Left ventricle myocardium superior (tissue), 1 donor: Measurements from ENCODE around the gene SNAI3. TPM values are rescaled to one million over a fixed set of nuclear protein-coding genes. Genes with fewer than 3 reads are reported as not detected.

Experiments
- ATAC-seq: fragments of 200-7000 bp; cut with Tn5 transposase; one replicate; pipeline ENCODE4 v1.9.1; 2020; ENCODE audit warnings: mild to moderate bottlenecking, moderate library complexity
- DNase-seq: peaks from one replicate; pipeline ENCODE4 v3.0.0-alpha.2; 2020
- intact Hi-C: fragments of 100-400 bp; cut with micrococcal nuclease; formaldehyde crosslinking; loops from one replicate; pipeline ENCODE4 v1.11.0; 2022
- long read RNA-seq: library from polyadenylated mRNA; unstranded; transcript quantifications from one replicate; pipeline ENCODE4 v2.0.0, GENCODE V29; 2021
- total RNA-seq: library from RNA; stranded (reverse); fragmentation: NEBNext Ultra II Directional; extraction: Animal tissue kit (Norgen Biotek cat#: 25700); gene quantifications from one replicate; pipeline ENCODE4 v1.2.1, GENCODE V29; 2021
- donor health status: DM: no; HTN: yes; CAD: no; lungs with severe emphysema.

Gene SNAI3
- total RNA-seq: 3.8 TPM
- long read RNA-seq, transcript SNAI3-201 (3 exons, 1,732 nt): major isoform, 6 of 28 reads
- long read RNA-seq, partial matches to known transcripts: 6 of 28 reads
- long read RNA-seq, other reads (novel, unspliced or antisense): 16 of 28 reads

DNA sequence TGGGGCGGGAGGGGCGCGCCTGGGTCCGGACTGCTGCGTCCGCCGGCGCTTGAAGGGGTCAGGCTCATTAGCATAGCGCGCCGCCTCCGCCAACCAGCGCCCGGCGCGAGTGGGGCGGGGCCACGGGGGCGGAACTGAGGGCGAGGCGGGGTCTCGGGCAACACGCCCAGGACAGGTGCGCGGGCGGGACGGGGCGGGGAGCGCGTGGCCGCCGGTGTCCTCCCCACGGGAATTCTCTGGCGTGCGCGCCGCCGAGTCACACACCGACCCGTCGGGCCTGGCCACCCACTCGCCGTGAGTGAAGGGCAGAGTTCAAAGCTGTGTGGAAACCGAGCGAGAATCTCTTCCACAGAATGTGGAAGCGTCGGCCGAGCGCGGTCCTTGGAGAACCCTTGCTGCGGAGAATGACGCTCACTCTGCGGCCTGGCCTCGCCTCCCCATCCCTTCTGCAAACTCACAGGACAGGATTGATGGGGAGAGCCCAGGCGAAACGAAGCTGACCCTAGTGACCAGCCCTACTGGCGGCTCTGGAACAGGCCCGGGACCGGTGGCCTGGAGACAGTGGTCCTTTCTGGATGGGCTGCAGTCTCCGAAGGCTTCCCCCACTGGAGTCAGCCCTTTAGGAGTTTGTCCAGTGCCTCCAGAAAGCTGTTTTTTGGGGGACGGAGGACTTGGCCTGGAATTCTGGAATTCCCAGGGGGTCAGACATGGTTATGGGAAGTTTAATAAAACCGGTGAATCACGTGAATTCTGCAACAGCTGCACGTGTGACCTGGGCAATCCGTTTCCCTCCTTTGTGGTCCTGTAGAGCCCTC, at the start of gene SNAI3:
SNAI3 (minus strand) TSS at position 69 of the 815 bp plus-strand sequence. CDS start 101 bp downstream, outside the sequence.
- intact Hi-C loops: no loop called here
- peak; percentile 91 for ATAC-seq

GRCh38 chr16:88736088-88736487, 49.8 kb upstream of the SNAI3 start:
- DNase-seq (no peak), ATAC-seq (no peak)
- intact Hi-C loops: no loop called here

More for the DNA sequence above, at the start of gene SNAI3:
- peak; percentile 91 for DNase-seq

- ATAC-seq (no peak), DNase-seq (no peak)
- intact Hi-C loops: no loop called here
Measured at GRCh38 chr16:88735616-88736015, 49.3 kb upstream of the SNAI3 start.

DNA sequence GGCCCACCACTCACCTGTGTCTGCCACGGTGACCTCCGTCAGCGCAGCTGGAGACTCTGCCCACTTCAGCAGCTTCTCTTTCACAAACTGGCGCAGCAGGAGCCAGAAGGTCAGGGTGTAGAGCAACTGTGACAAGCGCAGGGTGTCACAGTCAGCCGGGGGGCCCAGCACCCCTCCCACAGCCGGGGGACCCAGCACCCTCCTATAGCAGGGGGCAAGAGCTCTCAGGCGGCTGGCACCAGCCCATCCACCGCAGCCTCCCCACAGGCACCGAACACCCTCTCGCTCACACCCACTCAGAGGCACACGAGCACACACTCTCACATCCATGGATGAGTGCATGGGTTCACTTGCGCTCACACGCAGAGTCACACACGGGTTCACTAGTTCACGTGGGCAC, 48.8 kb upstream of the SNAI3 start:
- DNase-seq (no peak), ATAC-seq (no peak)
- intact Hi-C loops: no loop called here

DNA sequence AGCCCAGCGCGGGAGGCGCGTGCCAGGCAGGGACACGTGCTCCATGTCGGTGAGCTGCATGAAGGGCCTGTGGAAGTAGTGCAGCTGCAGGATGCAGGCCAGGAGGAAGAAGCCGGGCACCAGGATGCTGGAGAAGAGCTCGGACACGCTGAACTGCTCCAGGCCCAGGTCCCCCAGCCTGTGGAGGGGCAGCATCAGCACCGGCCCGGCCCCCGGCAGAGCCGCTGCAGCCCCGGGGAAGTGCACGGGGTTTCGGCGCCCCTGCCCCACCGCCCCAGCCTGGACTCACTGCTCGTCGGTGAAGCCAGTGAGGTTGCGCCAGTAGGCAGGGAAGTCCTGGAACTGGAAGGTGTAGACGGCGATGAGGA, 48.0 kb upstream of the SNAI3 start:
- DNase-seq (no peak), ATAC-seq (no peak)
- intact Hi-C loops: no loop called here

DNA sequence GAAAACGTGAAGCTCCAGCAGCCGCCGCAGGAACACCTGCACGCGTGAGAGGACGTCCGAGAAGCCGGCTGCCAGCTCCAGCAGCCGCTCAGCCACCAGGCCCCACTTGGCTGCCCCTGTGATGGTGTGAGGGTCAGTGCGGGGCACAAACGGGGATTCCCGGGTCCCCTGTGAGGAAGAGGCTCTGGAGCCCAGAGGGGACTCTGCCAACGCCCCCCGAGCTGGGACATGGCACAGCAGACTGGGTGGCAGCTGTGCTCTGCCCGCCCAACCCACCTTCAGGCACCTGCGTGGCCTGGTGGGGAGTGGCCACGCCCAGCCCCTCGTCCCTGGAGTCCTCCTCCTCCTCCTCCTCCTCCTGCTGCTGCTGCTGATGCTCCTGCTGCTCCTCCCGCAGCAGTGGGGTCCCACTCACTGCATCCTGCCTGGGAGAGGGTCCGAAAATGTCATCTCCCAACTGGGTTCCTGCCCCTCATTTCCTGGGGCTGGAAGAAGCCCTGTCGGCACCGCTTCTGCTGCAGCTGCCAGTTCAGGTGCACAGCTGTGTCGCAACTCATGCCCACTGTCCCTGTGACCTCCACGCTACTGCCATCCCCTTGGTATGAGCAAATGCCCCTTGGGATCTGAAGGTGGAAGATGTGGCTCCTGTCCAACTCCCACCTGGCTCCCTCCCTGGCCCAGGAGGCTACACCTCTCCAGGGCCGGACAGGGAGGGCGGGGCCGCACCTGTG, 47.5 kb upstream of the SNAI3 start:
- no peak for DNase-seq
- ATAC-seq: no peak
- intact Hi-C loops: no loop called here

GRCh38 chr16:88732961-88733294, 46.6 kb upstream of the SNAI3 start:
- no peak for ATAC-seq
- DNase-seq: no peak
- intact Hi-C loops: no loop called here

DNA sequence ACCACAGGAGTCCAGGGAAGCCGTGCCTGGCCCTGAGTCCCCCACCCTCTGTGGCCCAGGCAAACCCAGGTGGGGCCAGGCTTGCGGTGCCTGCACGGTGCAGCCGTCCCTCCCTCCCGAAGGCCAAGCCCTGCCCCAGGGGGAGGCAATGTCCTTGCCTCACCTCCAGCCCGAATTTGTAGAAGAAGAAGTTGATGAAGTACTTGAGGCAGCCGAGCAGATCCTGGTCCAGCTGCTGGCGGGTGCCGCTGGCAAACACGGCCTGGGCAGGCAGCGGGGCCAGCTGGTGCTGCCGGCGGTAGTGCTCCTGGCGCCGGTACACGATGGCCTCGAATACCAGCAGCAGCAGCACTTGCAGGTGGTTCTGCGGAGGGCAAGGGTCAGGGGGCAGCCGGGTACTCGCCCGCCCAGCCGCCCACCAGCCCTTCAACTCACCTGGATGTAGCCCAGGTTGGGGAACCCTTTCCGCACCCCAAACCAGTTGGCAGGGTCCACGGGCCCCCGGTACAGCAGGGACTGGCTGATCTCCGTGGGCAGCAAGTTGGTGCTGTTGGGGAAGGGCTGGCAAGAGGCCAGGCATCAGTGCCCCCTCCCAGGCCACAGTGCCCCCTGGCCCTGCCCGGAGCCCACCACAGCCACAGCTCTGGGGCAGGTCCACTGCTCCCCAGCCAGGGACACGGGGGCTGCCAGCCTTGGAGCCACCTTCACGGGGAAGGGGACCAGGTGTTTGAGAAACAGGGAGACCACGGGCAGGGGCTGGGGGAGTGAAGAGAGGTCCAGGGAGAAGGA, 46.1 kb upstream of the SNAI3 start:
- DNase-seq: no peak
- ATAC-seq: no peak
- intact Hi-C loops: no loop called here

- intact Hi-C loops: no loop called here
- no peak for DNase-seq
- ATAC-seq: no peak
Measured at GRCh38 chr16:88731699-88732098, 45.4 kb upstream of the SNAI3 start.

- DNase-seq: no peak
- no peak for ATAC-seq
- intact Hi-C loops: no loop called here
Measured at GRCh38 chr16:88730632-88731607, 44.6 kb upstream of the SNAI3 start.

- DNase-seq (peak; percentile 66), ATAC-seq (peak; percentile 75)
- intact Hi-C loops: no loop called here
Measured at GRCh38 chr16:88727871-88728270, 41.6 kb upstream of the SNAI3 start.

GRCh38 chr16:88726981-88727380, 40.7 kb upstream of the SNAI3 start:
- ATAC-seq (no peak), DNase-seq (no peak)
- intact Hi-C loops: no loop called here

DNA sequence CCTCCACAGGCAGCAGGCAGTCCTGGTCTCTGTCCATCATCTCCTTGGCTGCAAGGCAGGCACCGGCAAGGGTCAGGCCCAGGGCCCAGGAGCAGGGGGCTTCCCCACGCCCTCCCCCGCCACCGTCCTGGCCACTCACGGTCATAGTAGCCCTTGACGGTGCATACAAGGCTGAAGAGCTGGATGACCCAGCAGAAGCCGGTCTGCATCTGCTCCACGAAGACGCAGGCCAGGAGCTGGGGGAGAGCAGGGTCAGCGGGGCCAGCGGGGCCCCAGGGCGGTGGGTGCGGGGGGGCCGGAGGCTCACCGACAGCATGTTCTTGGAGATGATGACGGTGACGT, 40.1 kb upstream of the SNAI3 start:
- intact Hi-C loops: no loop called here
- ATAC-seq (no peak), DNase-seq (no peak)

DNA sequence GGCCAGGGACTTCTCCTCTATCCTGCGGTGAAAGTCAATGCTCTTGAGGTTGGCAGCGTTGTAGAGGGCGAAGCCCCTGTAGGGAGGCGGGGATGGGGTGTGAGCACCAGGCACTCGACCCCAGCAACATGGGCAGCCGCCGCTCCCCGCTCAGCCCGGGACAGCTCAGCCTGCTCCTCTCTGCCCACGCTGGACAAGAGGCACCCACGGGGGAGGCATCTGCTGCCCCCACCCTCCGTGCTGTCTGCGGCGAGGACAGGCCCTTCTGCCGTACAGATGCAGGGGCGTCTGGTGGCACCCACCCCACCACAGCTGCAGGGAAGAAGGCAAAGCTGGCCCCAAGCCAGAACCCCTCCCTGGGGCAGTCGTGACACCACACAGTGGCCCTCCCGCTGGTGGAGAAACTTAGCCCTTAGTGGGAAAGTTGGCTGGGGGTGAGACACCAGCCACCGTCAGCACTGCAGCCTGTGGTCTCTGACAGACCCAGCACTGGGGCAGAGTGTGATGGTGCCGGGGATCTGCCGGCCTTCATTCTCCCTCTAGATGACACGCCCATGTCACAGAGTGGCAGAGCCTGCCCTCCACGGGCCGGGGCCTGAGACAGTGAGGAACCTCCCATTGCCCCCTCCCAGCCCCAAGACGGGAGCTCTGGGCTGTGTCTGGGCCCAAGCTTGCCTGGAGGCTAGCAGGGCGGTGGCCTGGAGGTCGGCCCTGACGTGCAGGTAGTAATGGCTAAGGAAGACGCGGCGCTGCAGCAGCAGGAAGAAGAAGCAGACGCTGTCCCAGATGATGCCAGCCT, 39.5 kb upstream of the SNAI3 start:
- DNase-seq (no peak), ATAC-seq (no peak)
- intact Hi-C loops: no loop called here

GRCh38 chr16:88724855-88725555, 38.7 kb upstream of the SNAI3 start:
- intact Hi-C loops: no loop called here
- DNase-seq (no peak), ATAC-seq (no peak)

DNA sequence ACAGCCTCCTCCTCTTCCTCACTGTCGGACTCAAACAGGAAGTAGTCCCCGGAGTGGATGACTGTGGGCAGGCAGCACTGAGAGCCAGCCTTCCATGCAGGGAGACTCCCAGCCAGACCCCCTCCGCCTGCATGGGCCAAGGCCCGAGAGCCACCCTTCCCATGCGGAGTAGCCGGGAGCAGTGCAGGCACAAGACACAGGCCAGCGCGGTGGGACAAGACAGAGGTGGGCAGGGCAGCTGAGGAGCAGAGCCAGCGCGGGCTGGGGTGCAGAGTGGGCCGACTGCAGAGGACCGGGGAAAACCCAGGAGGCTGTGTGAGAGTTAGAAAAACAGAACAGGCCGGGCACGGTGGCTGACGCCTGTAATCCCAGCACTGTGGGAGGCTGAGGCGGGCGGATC, 37.6 kb upstream of the SNAI3 start:
- DNase-seq (no peak), ATAC-seq (no peak)
- intact Hi-C loops: no loop called here

DNA sequence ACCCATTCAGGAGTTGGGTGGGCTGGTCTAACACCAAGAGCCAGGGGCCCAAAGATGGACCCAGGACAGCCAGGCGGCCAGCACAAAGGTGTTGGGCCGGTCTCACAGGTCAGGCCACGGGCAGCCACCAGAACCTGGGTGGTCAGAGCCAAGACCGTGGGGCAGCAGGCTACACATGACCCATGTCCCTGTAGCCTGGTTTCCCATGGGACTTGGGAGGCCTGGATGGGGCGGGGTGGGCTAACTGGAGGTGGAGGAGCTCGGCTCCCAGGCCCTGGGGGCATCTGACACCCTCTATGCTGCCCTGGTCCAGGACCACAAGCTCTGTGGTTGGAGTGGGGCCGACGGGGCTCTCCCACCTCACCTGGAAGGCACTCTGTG, 37.2 kb upstream of the SNAI3 start:
- DNase-seq (no peak), ATAC-seq (no peak)

More for the DNA sequence above, 37.2 kb upstream of the SNAI3 start:
- intact Hi-C loops: no loop called here
